DND-41 (cell line): ENCODE data around the gene SLC9C2.

ENCODE experiments used
- EZH2 ChIP-seq: IDR thresholded peaks from 3 replicates; pipeline ENCODE4 v1.6.1; 2012; ENCODE audit warnings: borderline replicate concordance, low read depth, mild to moderate bottlenecking, moderate library complexity, low read length, inconsistent platforms; ENCODE audit not compliant: severe bottlenecking
- TF ChIP-seq, protein P1 (sequence below): IDR thresholded peaks from 2 replicates; pipeline ENCODE4 v1.5.1; 2012; ENCODE audit warnings: borderline replicate concordance, low read length, moderate library complexity, mild to moderate bottlenecking; ENCODE audit not compliant: poor library complexity, severe bottlenecking; ENCODE audit errors: extremely low read depth

DNA sequence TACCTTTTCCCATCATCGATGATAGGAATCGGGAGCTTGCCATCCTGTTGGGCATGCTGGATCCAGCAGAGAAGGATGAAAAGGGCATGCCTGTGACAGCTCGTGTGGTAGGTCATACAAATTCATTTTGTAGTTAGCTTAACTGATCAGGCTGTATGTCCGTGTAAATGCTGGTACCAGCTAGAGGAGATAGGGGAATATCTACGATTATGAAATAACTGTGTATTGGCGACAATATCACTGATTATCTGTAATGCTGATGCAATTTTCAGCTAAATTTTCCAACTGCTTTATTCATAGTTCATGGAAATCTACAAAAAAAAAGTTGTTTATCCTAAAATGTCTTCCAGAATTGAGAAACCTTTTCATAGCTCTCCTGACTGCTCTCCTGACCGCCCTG lies 117.5 kb downstream of the SLC9C2 start:
- TF ChIP-seq, protein P1, sequence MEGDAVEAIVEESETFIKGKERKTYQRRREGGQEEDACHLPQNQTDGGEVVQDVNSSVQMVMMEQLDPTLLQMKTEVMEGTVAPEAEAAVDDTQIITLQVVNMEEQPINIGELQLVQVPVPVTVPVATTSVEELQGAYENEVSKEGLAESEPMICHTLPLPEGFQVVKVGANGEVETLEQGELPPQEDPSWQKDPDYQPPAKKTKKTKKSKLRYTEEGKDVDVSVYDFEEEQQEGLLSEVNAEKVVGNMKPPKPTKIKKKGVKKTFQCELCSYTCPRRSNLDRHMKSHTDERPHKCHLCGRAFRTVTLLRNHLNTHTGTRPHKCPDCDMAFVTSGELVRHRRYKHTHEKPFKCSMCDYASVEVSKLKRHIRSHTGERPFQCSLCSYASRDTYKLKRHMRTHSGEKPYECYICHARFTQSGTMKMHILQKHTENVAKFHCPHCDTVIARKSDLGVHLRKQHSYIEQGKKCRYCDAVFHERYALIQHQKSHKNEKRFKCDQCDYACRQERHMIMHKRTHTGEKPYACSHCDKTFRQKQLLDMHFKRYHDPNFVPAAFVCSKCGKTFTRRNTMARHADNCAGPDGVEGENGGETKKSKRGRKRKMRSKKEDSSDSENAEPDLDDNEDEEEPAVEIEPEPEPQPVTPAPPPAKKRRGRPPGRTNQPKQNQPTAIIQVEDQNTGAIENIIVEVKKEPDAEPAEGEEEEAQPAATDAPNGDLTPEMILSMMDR, result no peak
- no peak for TF ChIP-seq EZH2
